Panc1 (cell line): ENCODE data around the gene B3GALT4.

Experiments
- CTCF ChIP-seq: fragments of 450-650 bp; IDR thresholded peaks from 2 replicates; pipeline ENCODE4 v1.5.1; 2017; ENCODE audit warnings: mild to moderate bottlenecking
- POLR2AphosphoS5 ChIP-seq: IDR thresholded peaks from 2 replicates; pipeline ENCODE4 v1.6.1; 2012; ENCODE audit warnings: mild to moderate bottlenecking, low read depth, low read length, moderate library complexity

- TF ChIP-seq CTCF (no peak), POLR2AphosphoS5 (no peak)
Measured at GRCh38 chr6:33250731-33251130, 26.2 kb upstream of the B3GALT4 start.
